ENCODE measurements around the gene CAMK1G.

CAMK1G gene

DNA sequence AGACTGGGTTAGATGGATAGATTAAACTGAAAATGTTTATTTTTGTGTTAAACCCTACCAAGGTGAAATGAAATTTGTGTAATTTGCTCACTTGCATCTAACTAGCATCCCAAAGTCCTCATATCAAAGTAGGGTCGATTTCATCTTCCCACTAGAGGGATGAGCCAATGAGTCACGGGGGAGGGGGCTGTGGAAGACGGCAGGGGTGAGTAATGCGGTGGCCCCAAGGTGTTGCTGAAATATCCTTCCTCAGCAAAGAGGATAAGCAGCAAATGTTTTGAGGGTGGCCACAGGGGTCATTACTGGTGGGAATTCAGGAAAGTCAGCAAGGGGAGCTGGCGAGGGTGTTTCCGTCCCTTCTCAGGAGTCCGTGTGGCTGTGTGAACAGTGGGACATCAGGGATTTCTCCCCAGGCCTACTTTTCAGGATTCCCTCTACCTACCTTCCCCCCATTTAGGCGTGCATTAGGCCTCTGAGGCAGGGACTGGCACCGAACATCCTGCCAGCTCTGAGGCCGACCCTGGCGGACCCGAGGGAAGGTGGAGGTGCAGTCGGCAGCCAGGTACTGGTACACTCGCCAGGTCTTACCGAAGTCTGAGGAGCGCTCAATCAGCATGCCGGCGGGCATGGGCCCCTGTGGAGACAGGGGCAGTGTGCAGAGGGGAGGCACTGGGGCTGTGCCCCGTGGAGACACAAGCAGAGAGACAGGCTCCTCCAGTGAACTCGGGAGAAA, 50.7 kb downstream of the CAMK1G start:
- Histone ChIP-seq H3K27ac (ENCODE audit: low read depth, low read length) (no peak overlapping the region), H3K36me3 (ENCODE audit: low read length) (no peaks in the 10 kb centered on the region), H3K9ac (ENCODE audit: low read length) (no peak overlapping the region), H3K4me2 (ENCODE audit: low read depth, low read length, poor library complexity, severe bottlenecking) (no peak overlapping the region), H3K79me2 (ENCODE audit: insufficient read depth, low read length) (no peaks in the 10 kb centered on the region), H3F3A (ENCODE audit: insufficient read depth) (no peaks in the 10 kb centered on the region), H3K9me2 (replicated peaks; ENCODE audit: insufficient read depth, low read length) (no peaks in the 10 kb centered on the region), H4K20me1 (ENCODE audit: low read depth, low read length) (no peaks in the 10 kb centered on the region), H3K4me3 (ENCODE audit: insufficient read depth, low read length, poor library complexity, severe bottlenecking) (no peak overlapping the region), H3K27me3 (ENCODE audit: low read length) (no peaks in the 10 kb centered on the region), H3K9me3 (ENCODE audit: insufficient read depth, low read length) (no peaks in the 10 kb centered on the region), H2AFZ (ENCODE audit: low read depth, low read length, severe bottlenecking) (no peak overlapping the region)
- TF ChIP-seq EZH2phosphoT487 (conservative IDR thresholded peaks at IDR 0.05; ENCODE audit: low read length) = no peak
- TF ChIP-seq, protein P1, sequence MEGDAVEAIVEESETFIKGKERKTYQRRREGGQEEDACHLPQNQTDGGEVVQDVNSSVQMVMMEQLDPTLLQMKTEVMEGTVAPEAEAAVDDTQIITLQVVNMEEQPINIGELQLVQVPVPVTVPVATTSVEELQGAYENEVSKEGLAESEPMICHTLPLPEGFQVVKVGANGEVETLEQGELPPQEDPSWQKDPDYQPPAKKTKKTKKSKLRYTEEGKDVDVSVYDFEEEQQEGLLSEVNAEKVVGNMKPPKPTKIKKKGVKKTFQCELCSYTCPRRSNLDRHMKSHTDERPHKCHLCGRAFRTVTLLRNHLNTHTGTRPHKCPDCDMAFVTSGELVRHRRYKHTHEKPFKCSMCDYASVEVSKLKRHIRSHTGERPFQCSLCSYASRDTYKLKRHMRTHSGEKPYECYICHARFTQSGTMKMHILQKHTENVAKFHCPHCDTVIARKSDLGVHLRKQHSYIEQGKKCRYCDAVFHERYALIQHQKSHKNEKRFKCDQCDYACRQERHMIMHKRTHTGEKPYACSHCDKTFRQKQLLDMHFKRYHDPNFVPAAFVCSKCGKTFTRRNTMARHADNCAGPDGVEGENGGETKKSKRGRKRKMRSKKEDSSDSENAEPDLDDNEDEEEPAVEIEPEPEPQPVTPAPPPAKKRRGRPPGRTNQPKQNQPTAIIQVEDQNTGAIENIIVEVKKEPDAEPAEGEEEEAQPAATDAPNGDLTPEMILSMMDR (IDR thresholded peaks at IDR 0.05; ENCODE audit: insufficient read depth, low read length, poor library complexity, severe bottlenecking) = no peak

DNA sequence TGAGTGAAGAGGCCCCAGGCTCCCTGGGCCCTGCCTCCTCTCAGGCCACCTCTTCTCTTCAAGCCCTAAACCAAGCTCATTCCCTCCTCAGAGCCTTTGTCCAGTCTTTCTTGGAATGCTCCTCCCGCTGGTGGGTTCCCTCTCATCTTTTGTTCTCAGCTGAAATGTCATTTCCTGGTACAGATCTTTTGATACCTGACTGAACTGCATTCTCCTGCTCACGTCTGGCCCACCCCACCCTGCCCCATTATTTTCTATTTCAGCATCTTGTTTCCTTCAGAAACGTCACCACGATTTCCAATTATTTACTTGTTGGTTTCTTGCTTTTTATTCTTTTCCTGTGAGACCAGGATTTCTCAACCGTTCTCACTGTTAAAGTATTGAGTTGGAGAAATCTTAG, 52.3 kb downstream of the CAMK1G start:
- Histone ChIP-seq H2AFZ (ENCODE audit: low read depth, low read length, severe bottlenecking) (no peak overlapping the region), H3F3A (ENCODE audit: insufficient read depth) (no peaks in the 10 kb centered on the region), H4K20me1 (ENCODE audit: low read depth, low read length) (no peaks in the 10 kb centered on the region), H3K9me3 (ENCODE audit: insufficient read depth, low read length) (no peaks in the 10 kb centered on the region), H3K9ac (ENCODE audit: low read length) (no peak overlapping the region), H3K36me3 (ENCODE audit: low read length) (no peaks in the 10 kb centered on the region), H3K27ac (ENCODE audit: low read depth, low read length) (no peak overlapping the region), H3K79me2 (ENCODE audit: insufficient read depth, low read length) (no peaks in the 10 kb centered on the region), H3K4me3 (ENCODE audit: insufficient read depth, low read length, poor library complexity, severe bottlenecking) (no peak overlapping the region), H3K4me2 (ENCODE audit: low read depth, low read length, poor library complexity, severe bottlenecking) (no peak overlapping the region), H3K9me2 (replicated peaks; ENCODE audit: insufficient read depth, low read length) (no peaks in the 10 kb centered on the region), H3K27me3 (ENCODE audit: low read length) (no peaks in the 10 kb centered on the region)
- no peak for TF ChIP-seq EZH2phosphoT487 (conservative IDR thresholded peaks at IDR 0.05; ENCODE audit: low read length)
- TF ChIP-seq, protein P1 (IDR thresholded peaks at IDR 0.05; ENCODE audit: insufficient read depth, low read length, poor library complexity, severe bottlenecking) = no peak

GRCh38 chr1:209641832-209642172, 58.3 kb downstream of the CAMK1G start:
- H2AFZ ChIP-seq (ENCODE audit: low read depth, low read length, severe bottlenecking) = no peak overlapping the region
- no peak overlapping the region for H3K27ac ChIP-seq (ENCODE audit: low read depth, low read length)
- H3K9ac ChIP-seq (ENCODE audit: low read length) = no peak overlapping the region
- no peak overlapping the region for H3K4me2 ChIP-seq (ENCODE audit: low read depth, low read length, poor library complexity, severe bottlenecking)
- H3K36me3 ChIP-seq (ENCODE audit: low read length) = no peaks in the 10 kb centered on the region
- no peaks in the 10 kb centered on the region for H3K9me3 ChIP-seq (ENCODE audit: insufficient read depth, low read length)
- no peak overlapping the region for H3K4me3 ChIP-seq (ENCODE audit: insufficient read depth, low read length, poor library complexity, severe bottlenecking)
- no peaks in the 10 kb centered on the region for H3F3A ChIP-seq (ENCODE audit: insufficient read depth)
- H4K20me1 ChIP-seq (ENCODE audit: low read depth, low read length) = no peaks in the 10 kb centered on the region
- no peaks in the 10 kb centered on the region for H3K9me2 ChIP-seq (replicated peaks; ENCODE audit: insufficient read depth, low read length)
- no peaks in the 10 kb centered on the region for H3K27me3 ChIP-seq (ENCODE audit: low read length)
- no peak for TF ChIP-seq EZH2phosphoT487 (conservative IDR thresholded peaks at IDR 0.05; ENCODE audit: low read length)
- TF ChIP-seq, protein P1 (IDR thresholded peaks at IDR 0.05; ENCODE audit: insufficient read depth, low read length, poor library complexity, severe bottlenecking) = no peak
- H3K79me2 ChIP-seq (ENCODE audit: insufficient read depth, low read length) = no peaks in the 10 kb centered on the region
